ENCODE data around the gene DNAI1. TPM values are rescaled to one million over a fixed set of nuclear protein-coding genes. Genes with fewer than 3 reads are reported as not detected.

Gene DNAI1
- polyA plus RNA-seq, 4 donors: 0.15 to 3.2 (median 2.0) TPM

DNA sequence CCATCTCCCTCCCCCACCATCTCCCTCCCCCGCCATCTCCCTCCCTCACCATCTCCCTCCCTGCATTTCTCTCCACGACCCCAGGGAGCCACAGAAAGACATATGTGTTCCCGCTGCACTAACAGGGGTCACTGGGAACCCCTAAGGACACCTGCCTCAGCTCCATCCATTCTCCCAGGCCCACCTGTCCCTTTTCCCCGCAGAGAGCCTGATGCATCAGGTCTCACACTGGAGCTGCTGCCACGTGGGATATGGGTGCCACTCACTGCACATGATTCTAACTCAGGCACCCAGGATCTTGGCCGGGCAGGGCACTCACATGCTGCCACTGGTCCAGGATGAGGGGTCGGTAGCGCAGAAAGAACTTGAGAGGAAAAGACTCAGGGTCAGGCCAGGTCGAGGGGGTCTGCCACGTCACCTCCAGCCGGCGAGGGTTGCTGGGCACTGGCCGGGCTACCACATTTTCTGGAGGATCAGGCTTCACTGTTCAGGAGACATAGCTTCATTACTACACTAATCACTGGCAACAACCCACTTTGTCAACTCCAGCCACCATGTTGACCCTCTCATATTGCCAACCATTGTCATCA is 97.4 kb downstream of the DNAI1 start:
- no peak for DNase-seq (ENCODE audit: low read depth in 4 of 4, low spot score in 3 of 4)

DNA sequence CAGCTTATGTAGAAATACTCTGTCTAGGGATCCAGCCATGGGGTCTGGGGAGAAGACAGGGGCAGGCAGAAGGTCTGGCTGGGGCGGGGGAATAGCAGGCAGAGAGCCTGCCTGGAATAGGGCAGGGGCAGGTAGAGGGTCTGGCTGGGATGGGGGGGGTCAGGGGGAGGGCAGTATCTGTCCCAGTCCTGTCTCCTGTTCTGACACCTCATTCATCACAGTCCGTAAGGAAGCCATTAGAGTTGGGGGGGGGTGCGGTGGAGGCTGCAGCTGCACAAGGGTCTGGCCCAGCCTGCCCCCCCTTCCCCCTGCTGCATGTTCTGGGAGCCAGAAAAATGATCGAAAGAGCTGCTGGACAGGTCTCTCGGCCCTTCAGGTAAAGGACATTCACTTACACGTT is 98.3 kb downstream of the DNAI1 start:
- DNase-seq (ENCODE audit: low read depth in 4 of 4, low spot score in 3 of 4): no peak

DNA sequence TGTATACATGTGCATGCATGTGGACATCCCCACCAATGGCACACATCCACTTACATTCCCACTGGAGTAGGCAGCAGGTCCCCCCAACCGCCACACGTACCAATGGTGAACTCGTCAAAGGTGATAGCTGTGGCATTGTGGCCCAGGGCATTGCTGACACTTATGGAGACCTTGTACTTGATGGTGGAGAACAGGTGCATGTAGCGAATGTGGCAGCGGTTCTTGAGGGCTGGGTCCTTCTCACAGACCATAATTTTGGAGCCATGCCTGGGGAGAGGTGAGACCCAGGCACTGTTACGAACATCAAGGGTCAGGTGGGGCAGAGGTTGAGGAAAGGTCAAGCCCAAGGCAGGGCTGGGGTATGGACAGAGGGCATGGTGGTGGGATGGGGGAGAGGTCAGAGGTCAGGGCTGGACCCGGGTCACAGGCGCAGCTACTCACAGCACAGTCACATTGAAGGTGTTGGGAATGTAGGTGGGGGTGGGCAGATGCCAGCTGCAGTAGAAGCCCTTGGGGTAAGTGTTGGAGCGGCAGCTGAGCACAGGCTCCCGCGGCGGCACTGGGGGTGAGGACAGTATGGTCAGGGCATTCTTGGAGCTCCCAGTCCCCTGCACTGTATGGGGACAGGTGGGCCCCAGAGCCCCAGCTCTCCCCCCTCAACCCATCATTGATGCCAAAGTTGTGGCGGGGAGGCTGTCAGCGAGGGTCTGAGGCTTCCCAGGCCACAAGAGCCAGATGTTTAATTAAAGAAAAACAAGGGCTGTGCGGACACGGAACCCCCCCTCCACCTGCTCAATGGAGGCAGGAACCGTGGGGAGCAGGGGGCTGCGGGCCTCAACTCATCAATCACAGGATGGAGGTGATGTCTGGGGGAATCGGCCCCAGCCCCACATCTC is 99.1 kb downstream of the DNAI1 start:
- no peak for DNase-seq (ENCODE audit: low read depth in 4 of 4, low spot score in 3 of 4)

DNA sequence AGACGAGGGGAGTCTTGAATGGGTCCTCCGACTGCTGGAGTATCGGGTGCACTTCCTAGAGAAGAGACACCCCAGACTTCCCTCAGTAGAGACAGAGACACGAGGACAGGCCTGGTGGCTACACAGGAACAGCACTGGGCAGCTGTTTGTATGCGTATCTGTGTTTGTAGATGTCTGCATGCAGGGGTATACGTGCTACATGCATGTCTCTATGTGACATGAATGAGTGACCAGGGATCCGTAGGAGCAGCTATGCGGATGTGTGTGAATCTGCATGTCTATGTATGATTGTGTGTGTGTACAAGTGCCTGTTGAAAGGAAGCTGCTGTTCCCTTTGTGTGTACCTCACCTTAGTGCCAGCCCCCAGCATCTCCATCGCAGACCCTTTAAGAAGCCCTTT is 99.8 kb downstream of the DNAI1 start:
- DNase-seq (ENCODE audit: low read depth in 4 of 4, low spot score in 3 of 4): no peak

DNA sequence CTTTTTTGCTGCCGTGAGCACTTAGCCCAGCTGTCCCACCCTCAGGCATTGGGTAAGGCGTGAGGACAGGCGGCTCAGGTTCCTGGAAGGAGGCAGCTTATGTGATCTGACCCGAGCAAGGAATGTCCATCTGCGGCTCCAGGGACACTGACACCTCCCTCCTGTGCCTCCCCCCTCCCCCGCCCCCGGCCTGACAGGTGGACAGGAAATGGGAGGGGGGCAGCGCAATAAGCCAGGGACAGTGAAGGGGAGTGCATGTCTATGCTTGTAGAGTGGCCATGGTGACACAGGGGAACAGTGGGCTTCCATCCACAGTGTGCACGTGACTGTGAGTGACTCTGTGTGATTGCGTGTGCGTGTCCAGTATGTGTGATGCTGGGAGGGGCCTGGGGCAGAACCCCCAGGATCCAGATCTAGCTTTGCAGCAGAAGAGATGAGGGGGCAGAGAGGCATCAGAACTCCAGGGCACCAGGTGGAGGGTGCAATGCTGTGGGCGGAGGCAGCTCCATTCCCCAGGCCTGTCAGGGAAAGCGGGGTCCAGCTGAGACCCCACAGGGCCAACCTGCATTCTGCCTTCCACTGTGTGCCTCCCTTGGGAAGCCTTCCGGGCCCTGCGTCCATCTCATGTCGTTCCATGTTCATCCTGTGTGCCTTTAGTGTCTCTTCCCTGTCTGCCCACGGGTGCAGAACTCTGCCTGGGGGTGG is 100.5 kb downstream of the DNAI1 start:
- DNase-seq (ENCODE audit: low read depth in 4 of 4, low spot score in 3 of 4): no peak

DNA sequence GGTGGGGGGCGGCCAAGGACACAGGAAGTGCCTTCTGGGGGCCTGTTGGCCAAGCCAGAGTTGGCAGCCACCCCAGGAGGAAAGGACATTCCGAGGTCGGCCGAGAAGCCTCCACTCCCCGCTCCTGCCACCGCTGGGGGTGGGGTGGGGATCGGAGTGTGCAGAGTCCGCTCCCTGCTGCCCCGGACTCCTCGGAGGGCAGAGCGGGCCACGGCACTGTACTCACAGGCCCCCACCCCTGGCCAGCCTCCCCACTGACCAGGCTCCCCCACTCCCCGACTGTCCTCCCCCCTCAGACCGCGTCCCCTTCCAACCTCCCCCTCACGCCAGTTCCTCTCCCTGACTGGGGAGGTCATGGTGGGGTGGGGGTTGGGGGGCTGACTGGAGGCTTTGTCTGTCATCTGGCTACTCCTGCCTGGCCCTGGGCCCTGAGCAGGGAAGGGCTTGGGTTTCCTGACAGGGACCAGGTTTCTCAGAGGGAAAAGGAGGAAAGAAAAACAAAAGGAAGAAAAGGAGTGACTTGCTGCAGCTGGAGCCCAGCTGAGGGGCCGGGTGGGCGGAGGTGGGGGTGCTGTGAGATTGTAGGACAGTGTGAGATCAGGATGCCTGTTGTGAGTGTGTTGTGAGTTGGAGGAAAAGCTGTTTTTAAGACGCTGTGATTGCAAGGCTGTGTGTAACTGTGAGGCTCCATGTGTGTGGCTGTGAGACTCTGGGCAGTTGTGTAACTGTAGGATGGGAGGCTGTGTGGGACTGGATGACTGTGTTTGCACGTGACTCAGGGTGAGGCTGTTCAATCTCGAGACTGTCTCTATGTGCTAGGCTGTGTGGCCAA is 101.2 kb downstream of the DNAI1 start:
- DNase-seq (ENCODE audit: low read depth in 4 of 4, low spot score in 3 of 4): no peak

DNA sequence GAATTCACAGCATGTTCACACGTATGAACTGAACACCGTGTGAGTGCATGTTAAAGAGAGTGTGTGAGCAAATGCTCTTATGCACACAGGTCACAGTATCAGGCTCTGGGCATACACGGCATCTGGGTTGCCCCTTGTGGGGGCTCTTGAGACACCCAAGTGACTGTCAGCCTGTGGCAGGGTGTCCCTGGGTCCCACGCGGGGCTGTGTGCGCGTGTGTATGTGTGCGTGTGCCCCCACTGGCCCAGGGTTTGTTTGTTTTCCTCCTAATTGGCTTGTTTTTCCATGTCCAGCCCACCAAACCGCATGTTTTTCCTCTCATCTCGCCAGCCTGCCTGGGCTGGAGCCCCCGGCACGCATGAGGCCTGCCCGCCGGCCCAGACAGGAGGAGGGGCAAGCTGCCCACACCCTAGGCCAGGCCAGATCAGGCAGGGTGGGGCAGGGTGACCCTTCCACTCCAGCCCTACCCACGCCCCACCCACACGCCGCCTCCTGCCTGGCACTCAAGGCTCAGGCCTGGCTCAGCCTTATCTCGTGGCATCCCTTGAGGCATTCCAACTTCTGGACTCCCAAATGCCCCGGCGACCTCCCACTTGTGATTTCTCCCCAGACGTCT is 102.1 kb downstream of the DNAI1 start:
- no peak for DNase-seq (ENCODE audit: low read depth in 4 of 4, low spot score in 3 of 4)

DNA sequence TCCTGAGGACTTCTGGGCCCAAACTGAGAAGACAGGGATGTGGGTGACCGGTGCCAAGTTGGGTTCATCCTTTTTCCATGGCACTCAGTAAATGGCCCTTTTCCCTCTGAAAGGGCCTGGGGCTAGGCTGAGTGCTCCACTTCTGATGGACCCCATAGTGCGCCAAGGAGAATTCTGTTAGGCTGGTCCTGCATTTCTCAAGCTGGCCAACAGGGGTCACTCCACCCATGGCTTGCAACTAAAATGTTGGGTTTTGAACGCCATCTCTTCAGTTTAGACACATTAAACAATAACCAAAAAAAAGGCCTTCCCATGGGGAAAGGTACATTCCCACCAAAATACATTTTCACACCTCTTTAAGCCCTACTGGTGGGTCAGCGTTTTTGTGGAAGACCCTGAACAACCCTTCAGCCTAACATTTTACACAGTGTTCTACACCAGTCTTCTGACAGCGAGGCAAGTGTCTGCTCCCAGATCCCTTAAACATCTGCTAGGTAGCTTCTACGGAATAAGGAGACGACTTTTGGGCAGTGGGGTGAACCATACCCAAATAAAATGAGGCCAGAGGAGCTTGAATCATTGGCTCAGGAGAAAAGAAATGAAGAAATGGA is 103.6 kb downstream of the DNAI1 start:
- DNase-seq (ENCODE audit: low read depth in 4 of 4, low spot score in 3 of 4): no peak

DNA sequence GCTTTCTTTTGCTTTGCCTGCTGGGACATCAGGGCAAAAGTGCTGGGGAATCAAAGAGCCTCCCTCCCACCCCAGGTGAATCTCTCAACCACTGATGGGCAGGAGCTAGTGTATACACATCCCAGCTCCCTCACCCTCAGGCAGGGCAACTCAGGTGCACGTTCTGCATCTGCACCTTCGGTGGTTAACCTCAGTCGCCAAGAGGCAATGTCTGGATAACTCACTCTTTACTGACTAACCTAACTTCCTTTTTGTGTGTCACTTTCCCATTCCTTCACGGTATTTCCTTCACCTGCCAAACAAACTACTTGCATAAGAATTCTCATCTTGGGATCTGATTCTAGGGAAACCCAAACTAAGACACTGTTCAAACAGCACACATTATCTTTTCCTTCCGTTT is 104.7 kb downstream of the DNAI1 start:
- DNase-seq (ENCODE audit: low read depth in 4 of 4, low spot score in 3 of 4): no peak

DNA sequence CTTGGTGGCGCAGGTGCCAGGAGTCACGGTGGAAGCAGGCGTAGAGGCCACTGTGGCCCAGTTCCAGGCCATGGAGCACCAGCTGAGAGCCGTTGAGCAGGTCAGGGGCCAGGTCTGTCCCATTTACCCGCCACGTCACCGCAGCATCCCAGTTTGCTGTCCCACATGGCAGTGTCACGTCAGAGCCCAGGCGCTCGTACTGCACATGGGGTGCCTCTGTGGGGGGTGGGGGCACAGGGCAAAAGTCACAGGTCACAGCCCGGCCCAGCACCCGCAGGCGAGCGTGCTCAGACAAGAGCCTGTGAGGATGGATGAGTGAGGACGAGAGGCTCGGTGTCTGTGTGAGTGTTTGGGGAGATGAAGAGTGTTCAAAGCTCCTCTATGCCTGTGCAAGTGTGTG is 106.0 kb downstream of the DNAI1 start:
- DNase-seq (ENCODE audit: low read depth in 4 of 4, low spot score in 3 of 4): no peak

DNA sequence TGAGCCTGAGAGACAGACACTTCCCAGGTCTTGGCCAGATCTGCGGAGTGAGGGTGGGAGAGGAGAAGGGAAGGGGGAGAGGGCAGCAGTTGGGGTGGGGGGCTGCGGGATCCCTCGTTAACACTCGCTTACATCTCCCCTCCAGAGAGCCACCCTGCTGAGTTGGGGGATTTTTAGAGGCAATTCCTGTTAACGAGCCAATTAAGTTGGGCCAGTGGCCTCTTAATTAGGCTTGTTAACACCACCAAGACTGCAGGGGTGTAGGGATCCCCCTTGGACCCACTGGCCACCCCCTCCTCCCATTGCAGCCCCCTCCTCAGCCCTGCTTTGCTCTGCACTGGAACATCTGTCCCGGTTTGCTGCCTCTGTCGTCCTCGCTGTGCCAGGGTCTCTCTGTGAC is 107.3 kb downstream of the DNAI1 start:
- DNase-seq (ENCODE audit: low read depth in 4 of 4, low spot score in 3 of 4): no peak

DNA sequence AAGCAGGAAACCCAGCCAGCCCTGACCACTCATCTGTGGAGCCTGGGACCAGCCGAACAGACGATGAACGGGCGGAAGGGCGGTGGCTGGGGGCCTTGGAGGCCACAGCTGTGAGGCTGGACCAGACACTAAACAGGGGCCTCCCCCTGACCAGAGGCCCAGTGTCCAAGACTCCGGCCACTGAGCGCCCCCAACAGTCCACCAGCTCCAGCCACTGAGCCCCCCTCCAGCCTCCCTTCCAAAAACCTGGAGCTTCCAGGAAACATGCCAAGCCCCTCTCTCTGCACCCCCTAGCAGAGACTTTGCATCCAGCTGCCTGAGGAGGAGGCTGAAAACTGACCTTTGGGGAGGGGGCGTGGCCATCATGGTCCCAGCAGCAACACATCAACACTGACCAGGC is 107.7 kb downstream of the DNAI1 start:
- no peak for DNase-seq (ENCODE audit: low read depth in 4 of 4, low spot score in 3 of 4)

DNA sequence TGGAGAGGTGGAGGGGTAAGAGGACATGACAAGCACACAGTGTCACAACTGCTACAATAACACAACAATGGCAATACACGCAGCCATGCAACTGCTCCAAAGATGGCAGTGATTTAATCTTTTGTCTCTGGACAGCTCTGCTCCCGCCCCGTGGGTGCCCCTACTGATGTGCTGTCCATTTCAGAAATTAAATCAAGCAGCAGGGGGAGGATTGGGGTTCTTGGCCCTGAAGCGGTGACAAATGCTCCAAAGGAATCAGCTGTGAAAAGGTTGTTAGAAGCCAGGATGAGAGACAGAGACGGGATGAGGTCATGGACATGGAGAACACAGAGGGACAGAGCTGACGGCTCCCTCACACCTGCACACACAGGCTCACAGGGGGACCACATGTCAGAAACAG is 108.4 kb downstream of the DNAI1 start:
- DNase-seq (ENCODE audit: low read depth in 4 of 4, low spot score in 3 of 4): no peak

DNA sequence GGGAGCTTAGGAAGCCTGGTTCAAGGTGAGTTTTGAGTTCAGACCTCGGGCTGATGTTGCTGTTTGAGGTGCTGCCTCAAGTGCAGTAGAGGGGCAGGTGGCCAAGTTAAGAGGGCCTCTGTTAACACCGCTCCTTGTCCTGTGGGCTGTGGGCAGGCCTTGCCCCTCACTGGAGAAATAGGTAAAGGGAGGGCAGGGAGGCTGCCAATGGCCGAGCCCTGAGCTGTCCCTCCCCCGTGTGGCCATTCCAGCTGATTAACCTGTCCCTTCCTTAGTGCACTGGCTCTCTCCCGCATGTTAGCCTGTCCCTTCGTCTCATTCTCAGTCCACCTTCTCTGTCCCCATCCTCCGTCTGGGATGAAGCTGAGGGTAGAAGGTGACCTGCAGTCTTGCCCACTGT is 109.5 kb downstream of the DNAI1 start:
- DNase-seq (ENCODE audit: low read depth in 4 of 4, low spot score in 3 of 4): no peak

DNA sequence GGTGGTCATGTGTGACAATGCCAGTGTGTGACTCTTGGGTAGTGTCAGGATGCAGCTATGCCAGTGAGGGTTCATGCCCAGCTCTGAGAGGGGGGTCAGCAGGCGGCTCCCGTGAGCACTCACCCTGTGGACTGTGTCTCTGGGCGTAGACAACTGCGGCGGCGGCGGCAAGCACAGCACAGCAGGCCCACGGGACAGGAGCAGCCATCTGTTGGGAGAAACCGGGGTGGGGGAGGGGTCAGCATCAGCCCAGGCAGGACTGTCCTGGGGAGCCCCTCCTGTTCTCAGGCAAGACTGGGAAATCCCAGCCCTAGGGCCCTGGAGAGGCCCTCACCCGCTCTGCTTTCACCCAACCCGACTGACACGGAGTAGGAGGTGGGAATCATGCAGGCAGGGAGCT is 110.2 kb downstream of the DNAI1 start:
- no peak for DNase-seq (ENCODE audit: low read depth in 4 of 4, low spot score in 3 of 4)

DNA sequence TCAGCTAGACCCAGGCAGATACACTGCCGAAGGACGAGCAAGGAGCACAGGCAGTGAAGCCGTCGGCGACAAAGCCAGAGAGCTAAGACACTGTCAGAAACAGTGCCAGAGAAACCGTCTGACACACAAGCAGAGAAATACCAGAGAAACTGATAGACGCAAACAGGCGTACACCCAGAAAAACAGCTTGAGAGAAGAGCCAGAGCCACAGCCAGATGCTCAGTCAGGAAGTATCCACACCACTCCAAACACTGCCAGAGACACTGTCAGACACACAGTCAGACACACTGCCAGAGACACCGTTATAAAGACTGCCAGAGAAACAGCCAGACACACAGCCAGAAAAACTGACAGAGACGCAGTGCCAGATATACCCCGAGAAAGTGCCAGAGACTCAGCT is 111.8 kb downstream of the DNAI1 start:
- no peak for DNase-seq (ENCODE audit: low read depth in 4 of 4, low spot score in 3 of 4)
